Measurements from ENCODE around the gene SEZ6L.

- TF ChIP-seq ZNF274 (IDR thresholded peaks at IDR 0.05; ENCODE audit: low read depth, low read length) (no peak), YY1 (IDR thresholded peaks at IDR 0.05; ENCODE audit: insufficient read depth, insufficient read length) (no peak)
Observed at GRCh38 chr22:26292667-26292995, 123.4 kb downstream of the SEZ6L start.
